Stimulated activated CD4-positive, alpha-beta T cell treated with anti-CD3 and anti-CD28 coated beads, Interleukin-15, amount 100 ng/mL, for 48 hours (primary cell): ENCODE measurements around the gene FOXP1.
A peak's percentile ranks its signal among the peaks of the same experiment; 100 is the strongest.

ENCODE experiments used
- DNase-seq, 2 donors: peaks; one replicate each; pipeline ENCODE4 v3.0.0-alpha.2; 2020; ENCODE audit warnings: low read depth in 2 of 2

FOXP1 gene

DNA sequence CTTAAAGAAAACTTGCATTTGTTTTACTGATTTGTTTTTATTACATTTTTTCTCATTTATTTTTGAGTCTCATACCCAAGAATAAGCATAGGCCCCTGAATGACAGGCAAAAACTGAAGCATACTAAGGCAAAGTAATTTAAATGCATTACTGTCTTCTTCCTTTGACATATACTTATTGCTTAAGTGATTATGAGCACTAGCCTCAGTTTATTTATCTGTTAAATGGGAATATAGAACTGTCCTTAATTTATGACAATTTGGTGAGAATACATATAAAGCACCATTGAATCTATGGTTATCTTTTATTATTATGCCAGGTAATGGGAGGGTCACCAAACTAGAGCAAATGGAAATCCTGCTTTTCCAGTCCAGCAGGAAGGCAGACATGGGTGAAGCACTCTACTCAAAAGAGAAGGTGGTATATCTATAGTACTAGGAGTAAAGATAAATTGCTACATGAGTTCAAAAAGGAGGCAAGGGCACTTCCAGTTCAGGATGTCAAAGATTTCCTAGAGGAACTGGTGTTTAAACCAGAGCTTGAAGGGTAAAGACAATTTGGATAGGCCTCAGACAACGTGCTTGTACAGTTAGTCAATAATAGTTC lies 435.0 kb downstream of the FOXP1 start:
- no peak for DNase-seq

DNA sequence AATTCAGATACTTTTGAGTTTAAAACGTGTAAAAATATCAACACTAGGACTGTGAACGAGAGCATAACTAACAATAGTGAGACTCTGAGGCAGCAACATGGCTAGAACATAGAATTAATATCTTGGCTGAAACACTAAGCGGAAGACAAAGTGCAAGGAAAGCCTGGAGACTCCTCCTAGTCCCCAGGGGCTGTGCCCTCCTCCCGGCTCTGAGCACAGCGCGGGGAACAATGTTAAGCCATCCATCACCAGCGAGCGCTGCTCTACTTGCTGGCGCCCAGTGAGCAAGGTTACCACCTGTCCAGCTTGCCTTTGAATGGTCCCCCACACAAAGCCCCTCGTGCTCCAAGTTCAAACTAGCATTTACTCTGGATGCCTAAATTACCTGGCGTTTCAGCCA lies 436.9 kb downstream of the FOXP1 start:
- no peak for DNase-seq

DNA sequence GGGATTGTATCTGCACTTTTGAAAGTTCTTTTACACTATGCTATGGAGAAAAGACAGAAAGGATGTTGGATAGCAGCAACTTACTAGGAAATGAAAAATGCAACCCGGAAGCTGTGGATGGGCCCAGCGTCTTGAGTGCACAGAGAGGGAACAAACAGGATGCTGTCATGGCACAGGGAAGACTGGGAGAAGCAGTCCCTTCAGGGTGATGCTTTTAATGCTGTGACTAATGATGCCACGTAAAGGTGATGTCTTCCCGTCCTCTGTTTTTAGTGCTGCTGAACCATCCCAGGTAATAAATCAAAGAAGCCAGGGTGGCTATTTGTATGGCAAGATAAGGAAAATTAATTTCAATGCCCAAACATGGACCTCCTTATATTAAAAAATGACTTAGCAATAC lies 437.6 kb downstream of the FOXP1 start:
- no peak for DNase-seq

DNA sequence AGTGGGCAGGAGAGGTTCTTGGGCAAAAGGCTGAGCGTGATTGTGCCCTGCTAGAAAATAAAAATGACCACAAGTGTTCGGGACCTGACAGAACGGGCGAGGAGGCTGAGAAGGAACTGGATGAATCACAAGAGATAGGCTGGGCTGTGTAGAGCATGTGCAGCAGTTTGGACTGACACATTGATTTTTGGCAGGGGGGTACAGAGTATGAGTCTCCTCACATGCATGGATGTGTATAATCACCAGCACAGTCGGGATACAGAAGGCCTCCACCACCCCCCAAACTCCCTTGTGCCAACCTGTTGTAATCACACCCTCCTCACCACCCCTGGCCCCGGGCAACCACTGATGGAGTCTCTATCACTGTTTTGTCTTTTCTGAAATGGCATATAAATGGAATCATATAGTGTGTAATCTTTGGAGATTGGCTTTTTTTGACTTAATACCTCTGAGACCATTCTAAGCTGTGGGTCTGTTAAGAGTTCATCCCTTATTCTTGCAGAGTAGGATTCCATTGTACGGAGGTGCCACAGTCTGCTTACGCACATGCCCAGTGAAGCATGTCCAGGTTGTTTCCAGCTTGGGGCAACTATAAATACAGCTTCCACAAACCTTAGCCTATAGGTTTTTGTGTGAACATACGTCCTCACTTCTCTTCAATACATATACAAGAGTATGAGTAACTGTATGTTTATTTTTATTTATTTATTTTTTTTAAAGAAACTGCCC lies 438.8 kb downstream of the FOXP1 start:
- no peak for DNase-seq

DNA sequence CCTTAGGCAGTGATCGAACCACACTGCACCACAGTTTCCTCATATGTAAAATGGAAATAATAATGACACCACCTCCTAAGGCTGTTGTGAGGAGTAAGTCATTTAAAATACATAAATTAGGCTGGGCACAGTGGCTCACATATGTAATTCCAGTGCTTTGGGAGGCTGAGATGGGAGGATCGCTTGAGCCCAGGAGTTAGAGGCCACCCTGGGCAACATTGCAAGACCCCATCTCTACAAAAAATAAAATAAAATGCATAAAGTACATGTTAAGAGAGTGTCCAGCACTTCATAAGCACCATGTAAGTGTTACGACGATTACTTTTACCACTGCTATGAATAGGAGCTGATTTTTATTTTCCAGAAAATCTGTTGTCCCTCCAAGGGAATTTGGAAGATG lies 440.0 kb downstream of the FOXP1 start:
- DNase-seq: no peak

DNA sequence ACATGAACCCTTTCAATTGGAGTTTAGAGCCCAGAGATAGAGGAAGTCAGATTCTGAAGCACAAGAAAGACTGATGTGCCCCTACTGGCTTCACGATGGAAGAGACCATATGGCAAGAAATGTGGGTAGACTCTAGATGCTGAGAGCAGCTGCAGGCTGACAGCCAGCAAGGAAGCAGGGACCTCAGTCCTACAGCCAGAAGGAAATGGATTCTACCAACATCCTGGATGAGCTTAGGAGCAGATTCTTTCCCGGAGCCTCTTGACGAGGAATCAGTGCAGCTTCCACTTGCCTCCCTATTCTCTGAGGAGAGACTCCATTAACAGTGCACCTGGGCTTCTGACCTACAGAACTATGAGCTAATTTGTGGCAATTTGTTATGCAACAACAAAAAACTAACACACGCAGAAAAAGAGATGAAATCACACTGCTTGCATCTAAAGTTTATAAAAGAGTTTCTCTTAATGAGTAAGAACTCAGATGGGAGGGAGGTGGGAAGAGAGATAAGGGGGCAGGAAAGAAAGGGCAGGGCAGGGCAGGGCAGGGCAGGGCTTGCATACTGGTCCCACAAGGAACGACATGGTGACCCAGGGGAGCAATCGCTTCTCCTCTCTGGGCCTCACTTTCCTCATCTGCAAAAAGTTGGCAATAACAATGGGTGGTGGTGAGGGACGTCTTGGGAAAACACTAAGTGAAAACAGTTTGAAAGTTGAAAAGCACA lies 440.9 kb downstream of the FOXP1 start:
- no peak for DNase-seq

DNA sequence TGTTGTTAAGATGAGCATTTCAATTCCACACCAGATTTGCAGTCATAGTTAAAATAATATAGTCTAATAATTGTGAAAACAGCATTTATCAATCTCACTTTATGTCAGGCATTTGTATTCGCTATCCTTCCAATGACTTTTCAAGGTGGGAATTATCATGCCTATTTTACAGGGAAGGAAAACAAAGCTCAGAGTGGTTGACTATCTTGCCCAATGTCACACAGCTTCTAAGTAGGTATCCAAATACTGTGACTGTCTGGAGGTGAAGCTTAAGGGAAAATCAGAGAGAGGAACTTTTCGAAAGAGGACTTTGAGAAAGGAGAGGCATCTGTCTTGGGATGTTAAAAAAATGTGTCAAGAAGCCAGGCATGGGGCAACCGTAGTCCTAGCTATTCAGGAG lies 443.1 kb downstream of the FOXP1 start:
- DNase-seq: no peak

DNA sequence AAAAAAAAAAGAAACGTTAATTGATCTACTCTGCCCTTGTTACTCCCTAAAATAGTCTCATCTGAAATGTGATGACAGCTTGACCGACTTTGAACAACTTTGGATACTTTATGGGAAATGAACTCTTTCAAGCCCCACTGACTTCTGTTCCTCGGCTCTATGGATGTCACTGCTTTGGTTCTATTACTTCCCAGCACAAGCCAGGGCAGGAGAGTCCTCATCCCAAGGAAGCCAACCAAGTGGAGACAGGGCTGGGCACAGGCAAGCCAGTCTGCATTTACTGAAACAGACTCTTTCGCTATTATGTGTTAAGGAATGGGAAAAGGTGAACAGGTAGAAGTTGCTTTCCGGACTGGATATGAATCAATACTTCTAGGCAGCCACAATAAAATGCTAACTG lies 444.0 kb downstream of the FOXP1 start:
- DNase-seq: no peak

DNA sequence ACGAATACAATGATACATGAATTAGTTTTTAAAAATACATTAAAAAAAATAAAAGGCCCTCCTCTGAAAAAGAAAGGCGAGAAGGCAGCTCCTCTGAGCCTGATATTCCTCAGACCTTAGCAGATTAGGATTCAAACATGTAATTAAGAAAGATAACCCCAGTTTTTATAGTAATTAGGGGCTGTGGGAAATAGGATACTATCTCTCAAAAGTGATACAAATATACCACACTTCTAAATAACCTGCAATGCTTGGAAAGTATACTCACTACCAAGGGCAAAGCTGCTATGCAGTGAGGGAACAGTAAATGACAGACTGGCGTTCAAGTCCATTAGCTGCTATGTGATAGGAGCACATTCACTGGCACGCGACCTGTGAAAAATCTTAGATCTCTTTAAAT lies 445.1 kb downstream of the FOXP1 start:
- no peak for DNase-seq

DNA sequence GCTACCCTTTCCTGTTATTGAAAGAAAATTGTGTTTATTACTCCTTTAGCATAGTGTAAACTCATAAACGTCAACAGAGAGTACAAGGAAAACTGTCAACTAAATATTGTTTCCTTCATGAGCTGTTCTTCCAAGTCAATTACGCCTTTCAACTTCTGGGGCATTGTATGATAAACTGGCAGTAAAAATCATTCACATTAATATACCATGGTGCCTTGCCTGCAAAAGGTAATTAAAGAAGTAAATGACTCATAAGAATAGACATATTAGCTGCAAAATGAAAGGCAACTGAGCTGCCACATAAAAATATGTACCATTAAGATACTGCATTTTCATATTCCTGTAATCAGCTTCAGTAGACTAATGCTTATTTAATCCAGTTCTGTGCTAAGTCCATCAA lies 447.3 kb downstream of the FOXP1 start:
- DNase-seq: no peak

DNA sequence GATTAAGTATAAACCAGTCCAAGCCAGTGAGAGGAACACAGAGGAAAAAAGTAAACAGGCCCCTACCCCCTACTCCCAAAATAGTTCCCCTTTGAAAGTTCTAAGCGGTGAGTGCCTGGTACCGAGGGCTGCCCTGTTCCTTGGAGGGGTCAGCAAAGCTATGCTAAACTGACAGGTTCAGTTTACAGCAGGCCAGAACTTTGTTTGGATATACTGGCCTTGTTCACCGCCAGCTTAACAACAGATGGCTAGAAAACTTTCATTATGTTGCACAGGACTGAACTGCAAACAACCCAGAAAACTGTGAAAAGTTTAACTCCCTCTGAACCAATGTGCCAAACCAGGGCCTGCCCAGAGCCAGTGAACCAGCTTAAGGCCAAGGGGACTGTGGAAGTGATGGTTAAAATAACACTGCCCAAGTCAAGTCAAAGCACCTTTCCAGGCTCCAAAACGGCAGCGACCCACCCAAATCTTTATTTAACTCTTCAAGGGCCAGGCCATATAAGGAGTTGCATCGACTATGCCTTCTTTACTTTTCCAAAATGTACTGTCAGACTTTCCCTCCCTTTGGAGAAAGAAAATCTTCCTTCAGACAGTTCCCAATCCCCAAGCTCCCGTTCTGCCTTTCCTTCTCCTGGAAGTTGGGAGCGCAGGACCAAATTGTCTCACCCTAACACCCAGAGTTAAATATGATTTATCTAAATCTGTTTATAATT lies 448.0 kb downstream of the FOXP1 start:
- no peak for DNase-seq

DNA sequence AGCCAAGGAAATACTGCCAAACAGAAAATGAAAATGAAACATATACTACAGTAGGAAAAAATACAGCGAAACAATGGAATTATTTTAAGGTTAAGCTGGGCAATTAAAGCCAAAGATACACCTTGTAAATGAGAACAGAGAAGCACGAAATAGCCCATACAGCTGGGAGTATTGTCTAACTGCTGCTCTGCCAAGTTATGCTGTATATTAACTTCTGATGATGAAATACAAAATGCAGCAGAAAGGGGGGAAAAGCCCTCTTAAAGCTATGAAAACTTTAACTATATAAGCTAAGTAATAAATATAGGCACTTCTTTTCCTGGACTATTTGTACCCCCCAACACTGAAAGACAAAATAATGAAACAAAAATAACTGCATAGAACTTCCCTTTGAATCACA lies 449.0 kb downstream of the FOXP1 start:
- DNase-seq: no peak

DNA sequence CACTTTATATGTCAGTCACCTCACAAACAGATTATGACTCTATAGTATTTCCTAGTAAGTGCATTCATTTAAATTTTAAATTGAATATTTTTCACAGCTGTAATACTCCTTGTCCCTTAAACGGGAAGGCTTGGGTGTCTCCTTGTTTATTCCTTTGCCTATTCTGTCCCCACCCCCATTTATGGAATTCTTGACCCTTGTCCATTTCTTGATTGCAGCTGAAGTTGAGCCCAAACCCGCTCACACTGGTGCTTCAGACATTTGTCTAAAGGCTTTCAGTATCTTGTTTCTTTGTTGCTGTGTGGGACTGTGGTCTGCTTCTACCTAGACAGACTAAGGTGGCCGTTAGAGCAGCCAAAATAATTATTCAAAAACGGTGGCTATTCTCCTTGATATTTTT lies 449.7 kb downstream of the FOXP1 start:
- DNase-seq: no peak

DNA sequence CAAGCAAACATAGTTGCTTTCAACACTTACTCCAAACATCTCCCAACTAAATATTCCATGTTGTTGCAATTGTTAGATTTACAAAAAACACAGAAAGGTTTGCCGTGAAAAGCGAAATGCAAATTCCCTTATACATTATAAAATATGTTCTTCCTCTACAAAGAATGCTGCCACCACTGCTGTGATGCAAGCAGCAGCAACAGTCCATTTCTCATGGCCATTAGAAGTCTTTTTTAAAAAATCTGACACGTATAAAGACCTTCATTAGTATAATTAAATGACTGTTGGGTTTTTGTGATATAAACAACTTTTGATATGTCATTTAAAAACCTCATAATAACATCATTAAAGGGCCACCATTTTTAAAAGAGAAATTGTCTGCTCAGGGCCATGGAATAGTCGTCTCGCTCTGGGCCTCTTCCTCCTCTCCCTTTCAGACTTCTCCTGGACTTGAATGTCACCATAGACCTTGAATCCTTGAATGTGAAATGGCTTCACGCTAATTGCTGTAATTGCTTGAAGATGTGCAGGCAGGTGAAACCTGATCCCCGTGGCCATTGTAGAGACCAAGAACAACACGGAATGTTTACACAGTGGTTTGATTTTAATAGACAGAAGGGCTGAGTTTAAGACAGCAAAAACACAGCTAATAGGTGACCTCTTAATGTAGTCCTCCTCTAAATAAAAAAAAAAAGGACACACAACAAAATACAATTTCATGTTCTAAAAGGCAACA lies 450.4 kb downstream of the FOXP1 start:
- no peak for DNase-seq

DNA sequence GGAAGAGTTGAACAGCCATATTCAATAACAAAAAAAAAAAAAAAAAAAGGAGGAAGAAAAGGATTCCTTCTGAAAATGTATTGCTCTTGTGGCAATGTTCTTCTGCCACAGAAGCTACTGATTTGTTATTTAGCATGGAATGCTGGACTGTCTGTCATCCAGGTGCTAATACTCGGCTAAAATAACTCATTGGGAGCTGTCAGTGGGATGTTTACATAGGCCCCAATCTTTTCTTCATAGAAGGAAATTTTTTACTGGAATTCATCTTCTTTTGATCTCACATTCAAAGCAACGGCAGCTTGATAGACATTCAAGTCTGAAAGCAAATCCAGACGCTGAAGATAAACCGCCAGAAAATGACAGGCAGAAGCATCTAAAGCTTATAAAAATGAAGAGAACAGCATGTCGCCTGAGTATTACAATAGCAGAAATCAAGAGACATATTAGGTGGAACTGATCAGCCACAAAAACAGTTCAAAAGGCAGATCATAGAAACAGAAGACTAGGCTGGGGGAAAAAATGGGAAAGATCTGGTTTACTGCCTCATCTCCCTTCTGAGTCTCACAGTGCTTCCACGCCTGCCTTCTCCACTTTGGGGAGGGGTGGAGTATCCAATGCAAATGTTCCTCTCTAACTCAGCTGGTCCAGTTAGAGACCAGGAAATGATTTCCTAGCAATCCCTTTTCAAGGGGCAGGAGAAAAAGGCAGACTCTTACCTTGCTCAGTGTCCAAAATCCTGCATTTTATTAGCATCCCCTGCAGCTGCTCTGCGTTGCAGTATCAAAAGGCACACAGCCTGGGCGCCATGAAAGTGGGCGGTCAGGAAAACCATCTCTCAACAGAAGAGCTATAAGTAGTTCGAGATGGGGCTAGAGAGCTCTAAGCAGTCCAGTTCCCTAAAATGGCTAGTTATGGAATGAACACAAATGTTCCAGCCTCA lies 451.9 kb downstream of the FOXP1 start:
- no peak for DNase-seq

DNA sequence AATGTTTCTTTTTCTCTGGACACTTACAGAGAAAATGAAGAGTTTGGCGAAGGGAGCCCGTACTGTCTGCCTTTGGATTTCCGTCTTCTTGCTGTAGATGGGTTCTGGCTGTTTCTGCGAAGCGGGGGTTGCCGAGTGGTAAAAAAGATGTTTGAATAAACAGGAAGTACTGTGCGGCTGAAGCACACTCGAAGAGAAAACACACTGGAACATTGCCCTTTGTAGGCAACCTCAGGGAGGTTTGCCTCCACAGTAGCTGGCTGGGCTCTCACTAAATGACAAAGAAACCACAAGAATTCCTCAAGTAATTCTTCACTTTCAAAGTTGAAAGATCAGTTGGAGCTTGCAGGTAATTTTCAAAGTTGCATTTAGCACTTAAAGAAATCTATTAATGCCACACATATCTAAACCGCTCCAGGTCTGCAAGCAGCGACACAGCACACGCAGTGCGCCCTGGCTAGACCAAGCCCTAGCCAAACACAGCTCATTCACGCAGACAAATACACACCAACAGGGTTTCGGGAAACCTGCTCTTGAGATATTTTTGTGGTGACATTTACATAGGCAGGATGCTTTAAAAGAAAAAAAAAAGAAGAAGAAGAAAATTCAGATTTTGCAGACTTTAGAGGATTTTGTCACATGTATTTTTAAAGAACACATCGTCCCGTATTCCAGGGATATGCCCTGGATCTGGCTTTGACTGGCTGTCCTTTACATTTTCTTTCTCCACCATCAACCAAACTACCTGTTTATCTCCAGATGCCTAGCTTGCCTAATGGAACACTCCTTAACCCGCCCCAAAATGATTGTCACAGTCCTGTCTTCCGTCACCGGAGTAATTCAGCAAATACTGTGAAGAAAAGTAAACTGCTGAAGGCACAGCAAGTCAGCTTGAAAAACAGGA lies 452.8 kb downstream of the FOXP1 start:
- peak; percentile 52 to 55 for DNase-seq

DNA sequence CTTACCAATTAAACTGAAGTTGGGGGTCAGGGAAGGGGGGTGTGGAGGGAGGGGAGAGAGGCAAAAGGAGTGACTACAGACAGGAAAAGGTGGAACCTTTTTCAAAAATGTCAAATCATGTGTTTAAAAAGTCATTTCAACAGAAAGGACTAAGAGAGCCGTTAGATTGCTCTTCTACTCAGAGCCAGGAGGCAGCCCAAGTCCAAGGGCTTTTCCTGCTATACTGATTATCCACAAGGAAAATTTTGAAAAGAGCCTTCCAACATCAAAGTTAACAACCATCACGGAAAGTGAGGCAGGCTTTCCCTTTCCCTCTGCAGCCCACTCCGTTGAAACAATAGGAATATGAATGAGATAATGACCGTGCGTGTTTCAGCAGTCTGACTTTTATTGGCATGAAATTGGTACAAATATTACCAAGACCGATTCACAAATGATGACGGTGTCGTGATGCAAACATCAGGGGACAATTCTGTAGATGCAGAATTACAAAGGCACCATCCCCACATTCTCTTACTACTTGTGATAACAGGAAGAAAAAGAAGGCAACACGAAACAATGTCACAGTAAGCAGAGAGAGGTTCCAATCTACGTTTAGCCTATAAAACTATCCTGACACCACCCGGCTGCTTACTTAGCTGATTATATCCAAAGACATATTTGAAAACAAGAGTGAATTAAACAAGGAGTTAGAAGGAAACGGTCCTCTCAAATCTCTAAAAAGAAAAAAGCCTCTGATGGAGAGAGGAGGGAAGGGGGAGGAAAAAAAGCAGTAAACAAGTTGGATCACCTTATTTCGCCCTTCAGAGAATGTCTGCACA lies 453.7 kb downstream of the FOXP1 start:
- DNase-seq: no peak

DNA sequence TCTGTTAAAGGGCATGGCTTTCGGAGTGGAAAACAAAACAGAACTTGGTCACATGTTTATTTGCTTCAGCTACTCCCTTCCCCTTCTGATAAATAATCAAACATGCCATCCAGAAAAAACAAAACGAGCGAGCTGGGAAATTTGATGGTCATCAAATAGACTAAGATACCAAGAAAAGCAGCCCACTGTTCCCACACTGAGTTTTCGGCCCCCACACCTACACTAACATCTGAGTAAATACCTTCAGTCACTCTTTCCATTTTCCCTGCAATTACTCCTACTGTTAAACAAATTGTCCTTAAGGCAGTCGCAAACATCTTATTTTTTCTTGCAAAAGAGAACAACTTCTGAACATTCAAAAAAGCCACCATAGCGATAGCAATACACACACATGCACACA lies 454.6 kb downstream of the FOXP1 start:
- no peak for DNase-seq

DNA sequence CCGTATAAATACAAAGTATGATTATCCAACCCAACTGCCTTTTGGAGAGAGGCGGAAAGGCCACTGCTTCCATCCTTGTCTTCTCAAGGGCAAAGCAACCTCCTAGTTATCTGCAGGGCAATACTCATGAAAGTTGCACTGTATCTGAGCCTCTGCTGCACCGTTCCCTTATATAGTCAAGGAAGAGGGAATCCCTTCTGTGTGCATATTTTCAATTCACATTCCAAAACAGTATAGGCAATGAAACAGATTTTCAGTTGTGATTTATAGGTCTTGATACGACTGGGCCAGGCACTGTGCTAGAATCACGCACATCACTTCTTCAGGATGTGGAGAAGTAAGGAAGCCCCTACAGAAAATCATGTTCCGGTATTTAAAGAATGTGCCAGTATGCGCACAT lies 455.7 kb downstream of the FOXP1 start:
- DNase-seq: no peak
